Activated naive CD4-positive, alpha-beta T cell treated with anti-CD3 and anti-CD28 coated beads, Interleukin-2, amount 10 ng/mL, durations not matched to agents 7 days and 5 days (primary cell): ENCODE data around the gene CCNT1.
"Not testable (repeated sequence)": the region's sequence is repeated elsewhere in the genome, so short reads cannot be mapped to it uniquely, and the experiment has no call there.

Experiments
- CTCF ChIA-PET: fragments of 350-600 bp; sonication (Branson Sonifier 250); formaldehyde crosslinking; loops from one replicate; lab custom pipeline; 2021; ENCODE audit warnings: antibody characterized with exemption; lab: Charles Lee
- DNase-seq: peaks from one replicate; pipeline ENCODE4 v3.0.0-alpha.2; 2020
- H3K27ac Mint-ChIP-seq: one replicate; pipeline ENCODE4 v1.8.0; 2021; ENCODE audit warnings: mild to moderate bottlenecking, moderate library complexity, mixed read lengths
- H3K27me3 Mint-ChIP-seq: one replicate; pipeline ENCODE4 v1.8.0; 2021; ENCODE audit warnings: mild to moderate bottlenecking, mixed read lengths
- H3K36me3 Mint-ChIP-seq: one replicate; pipeline ENCODE4 v1.8.0; 2021; ENCODE audit warnings: mixed read lengths
- H3K4me1 Mint-ChIP-seq: one replicate; pipeline ENCODE4 v1.8.0; 2021; ENCODE audit warnings: mixed read lengths
- H3K4me3 Mint-ChIP-seq: one replicate; pipeline ENCODE4 v1.8.0; 2021; ENCODE audit warnings: mild to moderate bottlenecking, moderate library complexity, mixed read lengths
- H3K9me3 Mint-ChIP-seq: one replicate; pipeline ENCODE4 v1.8.0; 2021; ENCODE audit warnings: mixed read lengths

The CCNT1 gene

DNA sequence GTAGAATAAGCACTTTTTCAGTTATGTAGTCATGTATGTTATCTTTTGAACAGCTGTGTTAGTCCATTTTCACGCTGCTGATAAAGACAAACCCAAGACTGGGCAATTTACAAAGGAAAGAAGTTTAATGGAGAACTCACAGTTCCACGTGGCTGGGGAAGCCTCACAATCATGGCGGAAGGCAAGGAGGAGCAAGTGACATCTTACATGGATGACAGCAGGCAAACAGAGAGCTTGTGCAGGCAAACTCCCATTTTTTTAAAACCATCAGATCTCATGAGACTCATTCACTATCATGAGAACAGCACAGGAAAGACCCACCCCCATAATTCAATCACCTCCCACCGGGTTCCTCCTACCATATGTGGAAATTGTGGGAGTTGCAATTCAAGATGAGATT lies 2.5 kb upstream of the CCNT1 start:
- Mint-ChIP-seq H3K9me3 (peaks cover 20% of the 10 kb centered on the region), H3K36me3 (peaks cover 32% of the 10 kb centered on the region), H3K4me1 (peaks cover 35% of the 10 kb centered on the region)
- H3K27ac Mint-ChIP-seq, H3K27me3 Mint-ChIP-seq, H3K4me3 Mint-ChIP-seq, CTCF ChIA-PET, DNase-seq: not testable (repeated sequence)

DNA sequence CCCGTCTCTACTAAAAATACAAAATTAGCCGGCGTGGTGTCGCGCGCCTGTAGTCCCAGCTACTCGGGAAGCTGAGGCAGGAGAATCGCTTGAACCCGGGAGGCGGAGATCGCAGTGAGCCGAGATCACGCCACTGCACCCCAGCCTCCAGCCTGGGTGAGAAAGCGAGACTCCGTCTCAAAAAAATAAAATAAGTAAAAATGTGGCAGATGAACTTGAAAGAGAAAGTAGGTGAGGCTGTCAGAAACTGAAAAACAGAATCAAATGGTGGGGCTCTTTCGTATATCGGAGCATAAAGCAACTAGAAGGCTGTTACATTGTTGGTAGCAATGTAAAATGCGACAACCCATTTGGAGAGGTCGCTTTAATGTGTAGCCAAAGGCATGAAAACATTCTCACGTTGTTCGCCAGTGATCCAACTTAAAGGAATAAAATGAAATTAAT lies 767 bp upstream of the CCNT1 start:
- no peaks in the 10 kb centered on the region for H3K27me3 Mint-ChIP-seq
- peaks cover 20% of the 10 kb centered on the region for H3K9me3 Mint-ChIP-seq
- peaks cover 47% of the 10 kb centered on the region for H3K36me3 Mint-ChIP-seq
- CTCF ChIA-PET = interaction anchor here (0.7 to 1.3 kb wide), 2 partner anchors 10 to 17 kb away, joined by 3 to 4 read pairs; a partner anchor contains a TSS
- H3K4me3 Mint-ChIP-seq = peak overlapping the region; percentile 85
- peak overlapping the region; percentile 96 for H3K27ac Mint-ChIP-seq
- DNase-seq = no peak
- peaks cover 45% of the 10 kb centered on the region for H3K4me1 Mint-ChIP-seq

DNA sequence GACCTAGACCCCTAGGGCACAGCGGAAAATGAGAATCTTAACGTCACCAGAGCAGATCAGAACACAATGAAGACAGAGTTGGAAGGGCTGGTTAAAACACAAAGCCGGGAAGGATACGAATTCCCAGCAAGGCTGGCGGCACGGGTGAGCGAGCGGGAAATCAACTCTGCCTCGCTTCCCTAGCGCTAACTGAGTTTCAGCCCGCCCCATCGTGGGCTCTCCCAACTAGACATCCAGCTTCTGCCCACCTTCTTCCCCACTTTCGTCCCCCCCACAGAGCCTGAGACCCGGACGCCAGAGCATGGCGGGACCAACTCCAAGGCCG lies 377 bp downstream of the CCNT1 start:
- H3K9me3 Mint-ChIP-seq = peaks cover 19% of the 10 kb centered on the region
- H3K36me3 Mint-ChIP-seq = peaks cover 52% of the 10 kb centered on the region
- peak overlapping the region; percentile 85 for H3K4me3 Mint-ChIP-seq
- no peak for DNase-seq
- peaks cover 48% of the 10 kb centered on the region for H3K4me1 Mint-ChIP-seq
- no peaks in the 10 kb centered on the region for H3K27me3 Mint-ChIP-seq
- CTCF ChIA-PET = interaction anchor here (1.0 kb wide), 1 partner anchor 10 kb away, joined by 4 read pairs; no protein-coding TSS in a partner anchor
- H3K27ac Mint-ChIP-seq = peak overlapping the region; percentile 96

DNA sequence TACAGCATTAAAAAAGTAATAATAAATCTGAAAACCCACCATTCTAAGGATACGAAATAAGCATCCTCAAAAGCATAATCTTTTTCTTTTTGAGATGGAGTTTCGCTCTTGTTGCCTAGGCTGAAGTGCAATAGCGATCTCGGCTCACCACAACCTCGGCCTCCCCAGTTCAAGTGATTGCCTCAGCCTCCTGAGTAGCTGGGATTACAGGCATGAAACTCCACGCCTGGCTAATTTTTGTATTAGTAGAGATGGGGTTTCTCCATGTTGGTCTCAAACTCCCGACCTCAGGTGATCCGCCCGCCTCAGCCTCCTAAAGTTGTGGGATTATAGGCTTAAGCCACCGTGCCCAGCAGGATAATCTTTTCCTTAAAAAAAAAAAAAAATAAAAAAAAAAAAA lies 4.3 kb downstream of the CCNT1 start:
- Mint-ChIP-seq H3K9me3 (no peaks in the 10 kb centered on the region), H3K4me3 (no peak overlapping the region), H3K36me3 (peaks cover 53% of the 10 kb centered on the region), H3K4me1 (peaks cover 47% of the 10 kb centered on the region), H3K27me3 (no peaks in the 10 kb centered on the region), H3K27ac (no peak overlapping the region)
- no peak for DNase-seq
- CTCF ChIA-PET = no interaction called here

DNA sequence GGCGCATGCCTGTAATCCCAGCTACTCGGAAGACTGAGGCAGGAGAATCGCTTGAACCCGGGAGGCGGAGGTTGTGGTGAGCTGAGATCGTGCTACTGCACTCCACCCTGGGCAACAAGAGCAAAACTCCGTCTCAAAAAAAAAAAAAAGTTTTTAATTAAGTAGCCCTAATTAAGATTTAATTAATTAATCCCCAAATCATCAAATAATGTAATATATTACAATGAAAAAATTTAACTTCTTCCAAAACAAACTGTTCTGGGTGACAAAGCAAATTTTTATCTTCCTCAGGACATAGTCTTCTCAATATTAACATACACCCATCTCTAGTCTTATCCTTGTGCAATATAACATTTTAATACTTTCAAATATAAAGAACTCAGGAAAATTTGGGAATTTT lies 17.7 kb downstream of the CCNT1 start:
- CTCF ChIA-PET, H3K4me3 Mint-ChIP-seq, DNase-seq, H3K27me3 Mint-ChIP-seq, H3K4me1 Mint-ChIP-seq, H3K9me3 Mint-ChIP-seq, H3K27ac Mint-ChIP-seq: not testable (repeated sequence)
- H3K36me3 Mint-ChIP-seq = peaks cover 39% of the 10 kb centered on the region

DNA sequence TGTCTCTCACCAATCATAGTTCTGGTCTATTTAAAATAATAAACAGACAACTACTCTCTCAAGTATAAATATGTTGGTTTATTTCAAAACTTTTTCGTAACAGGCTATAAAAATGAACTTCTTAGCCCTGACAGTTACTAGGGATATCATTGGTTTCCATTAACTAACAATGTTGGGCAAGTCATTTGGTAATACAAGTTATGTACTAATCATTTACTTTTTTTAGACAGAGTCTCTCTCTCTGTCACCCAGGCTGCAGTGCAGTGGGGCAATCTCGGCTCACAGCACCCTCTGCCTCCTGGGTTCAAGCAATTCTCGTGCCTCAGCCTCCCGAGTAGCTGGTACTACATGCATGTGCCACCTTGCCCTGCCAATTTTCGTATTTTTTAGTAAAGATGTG lies 19.9 kb downstream of the CCNT1 start:
- DNase-seq = no peak
- no peaks in the 10 kb centered on the region for H3K9me3 Mint-ChIP-seq
- H3K27ac Mint-ChIP-seq = no peak overlapping the region
- H3K36me3 Mint-ChIP-seq = peaks cover 54% of the 10 kb centered on the region
- CTCF ChIA-PET = no interaction called here
- H3K4me3 Mint-ChIP-seq = no peak overlapping the region
- no peaks in the 10 kb centered on the region for H3K27me3 Mint-ChIP-seq
- no peaks in the 10 kb centered on the region for H3K4me1 Mint-ChIP-seq

DNA sequence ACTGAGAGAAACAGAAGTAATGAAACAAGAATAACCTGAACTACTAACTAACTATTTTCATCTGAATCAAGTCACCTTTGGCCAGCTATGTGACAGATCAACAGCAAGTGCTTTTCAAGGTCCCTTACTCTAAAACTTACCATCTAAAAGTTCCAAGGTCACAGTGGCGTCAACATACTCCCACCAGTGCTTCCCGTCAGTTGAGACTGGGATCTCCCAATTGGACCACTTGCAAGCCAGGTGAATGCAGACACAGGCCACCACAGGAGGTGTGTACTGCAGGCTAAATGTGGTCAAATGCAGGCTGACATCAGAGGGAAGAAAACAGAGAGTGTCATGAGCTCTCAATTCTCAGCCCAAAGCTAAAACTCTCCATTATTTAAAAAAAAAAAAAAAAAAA lies 20.6 kb downstream of the CCNT1 start:
- H3K36me3 Mint-ChIP-seq = peaks cover 59% of the 10 kb centered on the region
- no peak for DNase-seq
- no peaks in the 10 kb centered on the region for H3K4me1 Mint-ChIP-seq
- H3K9me3 Mint-ChIP-seq = no peaks in the 10 kb centered on the region
- CTCF ChIA-PET = no interaction called here
- no peak overlapping the region for H3K4me3 Mint-ChIP-seq
- H3K27ac Mint-ChIP-seq = no peak overlapping the region
- no peaks in the 10 kb centered on the region for H3K27me3 Mint-ChIP-seq

DNA sequence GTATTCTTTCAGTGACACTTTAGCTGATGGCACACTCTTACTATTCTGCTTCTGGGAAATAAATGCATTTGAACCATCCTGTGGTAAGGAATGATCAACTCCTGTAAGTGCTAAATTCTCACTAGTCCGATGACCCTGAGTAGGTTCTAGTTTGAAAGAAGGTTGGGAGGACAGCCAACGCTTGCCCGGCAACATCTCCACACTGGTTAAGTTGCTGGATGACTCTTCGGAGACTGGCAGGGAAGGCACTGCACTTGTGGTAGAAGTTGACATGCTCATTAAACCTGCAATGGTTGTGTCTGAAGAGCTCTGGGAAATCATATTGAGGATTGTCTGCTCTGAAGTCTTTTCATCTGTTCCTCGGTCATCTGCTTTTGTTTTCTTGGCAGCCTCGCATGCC lies 22.5 kb downstream of the CCNT1 start:
- no peak overlapping the region for H3K4me3 Mint-ChIP-seq
- no peak overlapping the region for H3K27ac Mint-ChIP-seq
- peaks cover 58% of the 10 kb centered on the region for H3K36me3 Mint-ChIP-seq
- H3K4me1 Mint-ChIP-seq = no peaks in the 10 kb centered on the region
- CTCF ChIA-PET = no interaction called here
- H3K27me3 Mint-ChIP-seq = no peaks in the 10 kb centered on the region
- no peak for DNase-seq
- H3K9me3 Mint-ChIP-seq = no peaks in the 10 kb centered on the region

DNA sequence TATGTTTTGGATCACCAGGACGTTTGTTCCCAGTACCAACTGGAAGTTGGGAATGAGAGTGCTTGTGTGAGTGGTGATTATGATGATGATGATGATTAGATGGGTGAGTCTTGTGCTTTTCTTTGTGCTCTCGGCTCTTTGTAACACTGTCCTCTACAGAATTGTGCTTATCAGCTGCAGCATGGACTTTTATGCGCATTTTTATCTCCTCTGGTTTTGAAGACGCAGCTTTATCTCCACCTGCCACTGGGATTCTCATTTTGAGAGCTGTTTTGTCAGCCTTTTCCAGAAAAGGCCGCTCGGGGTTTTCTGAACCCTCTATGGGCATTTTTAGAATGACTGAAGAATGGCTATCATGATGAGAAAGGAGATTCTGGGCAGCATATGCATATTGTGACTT lies 22.9 kb downstream of the CCNT1 start:
- Mint-ChIP-seq H3K9me3 (no peaks in the 10 kb centered on the region), H3K27me3 (no peaks in the 10 kb centered on the region), H3K27ac (no peak overlapping the region), H3K4me1 (peaks cover under 1% of the 10 kb centered on the region), H3K4me3 (no peak overlapping the region), H3K36me3 (peaks cover 62% of the 10 kb centered on the region)
- CTCF ChIA-PET = no interaction called here
- DNase-seq = no peak

DNA sequence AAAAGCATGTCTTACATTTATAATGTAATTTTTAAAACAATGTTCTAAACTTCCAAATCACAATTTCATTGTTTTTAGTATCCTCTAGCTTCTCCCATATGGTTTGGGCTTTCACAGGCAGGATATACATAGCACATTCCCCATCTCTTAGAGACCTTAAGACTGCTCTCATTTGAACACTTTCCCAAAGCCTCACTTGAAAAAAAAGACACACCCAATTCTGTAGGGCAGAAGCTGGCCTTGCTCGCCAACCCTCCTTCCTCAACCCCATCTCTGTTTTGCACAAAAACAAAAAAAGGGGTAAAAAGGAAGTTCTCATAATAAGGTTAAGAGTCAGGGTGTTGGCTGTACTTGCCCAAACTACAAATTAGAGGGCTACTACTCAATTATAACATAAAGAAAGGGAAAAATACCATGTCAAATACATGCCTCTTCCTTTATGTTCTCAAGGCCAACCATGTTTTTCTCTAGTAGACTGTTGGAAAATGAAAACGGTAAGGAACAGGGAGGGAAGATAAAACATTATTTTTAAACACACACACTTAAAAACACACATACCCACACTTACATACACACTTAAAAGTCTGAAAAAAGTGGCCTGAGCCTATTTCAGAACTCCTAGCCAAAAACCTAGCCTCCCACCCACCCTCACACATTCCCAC lies 24.6 kb downstream of the CCNT1 start:
- CTCF ChIA-PET = interaction anchor here (1.0 to 1.2 kb wide), 2 partner anchors 103 to 105 kb away, joined by 3 read pairs; no protein-coding TSS in a partner anchor
- H3K36me3 Mint-ChIP-seq = peaks cover 63% of the 10 kb centered on the region
- H3K4me1 Mint-ChIP-seq = peaks cover 2% of the 10 kb centered on the region
- no peak for DNase-seq
- no peaks in the 10 kb centered on the region for H3K9me3 Mint-ChIP-seq
- no peak overlapping the region for H3K27ac Mint-ChIP-seq
- H3K27me3 Mint-ChIP-seq = no peaks in the 10 kb centered on the region
- H3K4me3 Mint-ChIP-seq = no peak overlapping the region

DNA sequence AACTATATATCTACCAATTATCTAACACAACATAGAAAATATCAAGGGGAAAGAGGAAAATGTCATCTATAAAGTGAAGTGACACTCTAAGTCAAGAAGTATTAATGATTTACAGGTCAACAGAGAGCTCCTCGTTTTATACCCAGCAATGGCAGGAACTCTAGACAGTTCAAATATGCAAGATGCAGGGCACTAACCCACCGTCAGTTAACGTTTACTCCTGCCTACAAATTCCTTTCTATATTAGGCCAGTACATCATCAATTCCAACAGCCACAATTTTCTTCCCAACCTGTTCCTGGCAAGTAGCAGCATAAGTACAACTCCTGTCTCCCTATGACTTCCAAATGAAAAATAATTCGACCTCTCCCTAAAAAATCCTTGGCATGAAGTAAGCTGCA lies 25.5 kb downstream of the CCNT1 start:
- no peak for DNase-seq
- Mint-ChIP-seq H3K4me3 (no peak overlapping the region), H3K27ac (no peak overlapping the region), H3K36me3 (peaks cover 60% of the 10 kb centered on the region), H3K9me3 (no peaks in the 10 kb centered on the region), H3K4me1 (peaks cover 2% of the 10 kb centered on the region), H3K27me3 (no peaks in the 10 kb centered on the region)
- CTCF ChIA-PET = interaction anchor here (1.0 to 1.2 kb wide), 2 partner anchors 104 to 106 kb away, joined by 3 read pairs; no protein-coding TSS in a partner anchor

DNA sequence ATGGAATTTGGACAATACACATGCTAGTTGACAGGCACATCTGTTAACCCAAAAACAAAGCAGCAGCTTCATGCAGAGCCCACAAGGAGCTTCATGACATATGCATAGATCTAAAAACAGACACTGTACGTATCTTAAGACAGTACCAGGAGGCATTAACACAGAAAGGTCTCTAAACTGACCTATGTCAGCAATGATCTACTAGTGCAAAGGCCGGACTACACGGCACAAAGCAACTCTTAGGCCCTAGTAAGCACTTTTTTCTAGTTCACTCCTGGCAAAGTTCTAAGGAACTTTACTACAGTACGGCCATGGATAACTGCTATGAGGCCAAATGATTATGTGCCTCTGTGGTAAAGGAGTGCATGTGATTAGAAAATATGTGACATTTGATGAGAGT lies 26.1 kb downstream of the CCNT1 start:
- no peak for DNase-seq
- no peak overlapping the region for H3K27ac Mint-ChIP-seq
- H3K27me3 Mint-ChIP-seq = no peaks in the 10 kb centered on the region
- peaks cover 2% of the 10 kb centered on the region for H3K4me1 Mint-ChIP-seq
- CTCF ChIA-PET = interaction anchor here (1.0 kb wide), 1 partner anchor 107 kb away, joined by 3 read pairs; no protein-coding TSS in a partner anchor
- H3K4me3 Mint-ChIP-seq = no peak overlapping the region
- H3K9me3 Mint-ChIP-seq = no peaks in the 10 kb centered on the region
- peaks cover 54% of the 10 kb centered on the region for H3K36me3 Mint-ChIP-seq

DNA sequence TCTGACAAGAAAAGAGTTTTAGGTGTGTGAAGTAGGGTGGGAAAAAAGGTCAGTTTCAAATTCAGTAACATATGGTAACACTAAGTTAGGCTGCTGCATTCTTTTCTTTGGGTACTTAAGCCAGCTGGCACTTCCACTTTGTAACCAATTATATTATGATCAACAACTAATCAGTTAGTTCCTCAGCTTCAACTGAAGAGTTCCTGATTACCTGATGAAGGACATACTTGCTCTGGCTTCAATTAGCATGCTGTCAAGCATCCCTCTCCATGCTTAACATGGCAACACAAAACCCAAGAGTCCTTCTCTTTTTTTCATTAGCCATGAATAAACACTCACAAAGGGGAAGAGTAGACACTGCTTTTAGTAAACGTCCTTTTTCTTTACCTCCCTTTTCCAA lies 27.7 kb downstream of the CCNT1 start:
- peaks cover 2% of the 10 kb centered on the region for H3K4me1 Mint-ChIP-seq
- H3K27ac Mint-ChIP-seq = no peak overlapping the region
- DNase-seq = no peak
- H3K9me3 Mint-ChIP-seq = no peaks in the 10 kb centered on the region
- H3K27me3 Mint-ChIP-seq = peaks cover 3% of the 10 kb centered on the region
- CTCF ChIA-PET = no interaction called here
- H3K4me3 Mint-ChIP-seq = no peak overlapping the region
- peaks cover 44% of the 10 kb centered on the region for H3K36me3 Mint-ChIP-seq

DNA sequence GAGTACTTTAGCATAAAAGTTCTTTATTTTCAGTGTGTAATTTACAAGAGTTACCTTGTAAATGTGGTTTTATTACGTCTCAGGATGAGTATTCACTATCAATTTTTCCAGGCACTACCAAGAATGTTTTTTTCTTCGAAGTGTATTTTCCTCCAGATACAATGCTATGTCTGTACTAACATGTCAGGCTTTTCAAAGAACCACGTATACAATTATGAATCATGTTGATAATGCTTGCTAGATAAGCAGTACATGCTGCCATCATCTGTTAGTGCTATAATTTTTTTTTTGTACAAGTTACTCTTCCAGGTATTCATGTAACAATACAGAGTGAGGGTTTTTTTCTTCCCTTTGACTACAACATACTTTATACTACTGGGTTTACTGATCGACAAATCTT lies 28.9 kb downstream of the CCNT1 start:
- H3K4me3 Mint-ChIP-seq = no peak overlapping the region
- H3K27ac Mint-ChIP-seq = no peak overlapping the region

DNA sequence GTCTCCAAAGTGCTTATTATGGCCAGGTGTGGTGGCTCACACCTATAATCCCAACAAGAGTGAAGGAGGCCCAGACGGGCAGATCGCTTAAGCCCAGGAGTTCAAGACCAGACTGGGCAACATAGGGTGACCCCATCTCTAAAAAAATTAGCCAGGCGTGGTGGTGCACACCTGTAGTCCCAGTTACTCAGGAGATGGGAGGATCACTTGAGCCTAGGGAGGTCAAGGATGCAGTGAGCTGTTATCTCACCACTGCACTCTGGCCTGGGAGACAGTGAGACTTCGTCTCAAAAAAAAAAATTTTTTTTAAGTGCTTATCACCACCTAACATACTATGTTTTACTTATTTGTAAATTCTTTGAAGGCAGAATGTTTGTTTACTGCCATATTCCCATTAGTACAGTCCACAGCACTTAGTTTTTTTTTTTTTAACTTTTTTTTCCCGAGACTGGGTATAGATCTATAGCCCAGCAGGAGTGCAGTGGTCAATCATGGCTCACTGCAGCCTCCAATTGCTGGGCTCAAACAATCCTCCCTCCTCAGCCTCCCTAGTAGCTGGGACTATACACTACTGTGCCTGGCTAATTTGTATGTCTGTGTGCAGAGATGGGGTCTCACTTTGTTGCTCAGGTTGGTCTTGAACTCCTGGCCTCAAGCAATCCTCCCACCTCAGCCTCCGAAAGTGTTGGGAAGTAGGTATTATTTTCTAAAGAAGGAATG lies 29.7 kb downstream of the CCNT1 start:
- peaks cover 3% of the 10 kb centered on the region for H3K27me3 Mint-ChIP-seq
- no peak for DNase-seq
- CTCF ChIA-PET = interaction anchor here (1.1 kb wide), 1 partner anchor 109 kb away, joined by 3 read pairs; no protein-coding TSS in a partner anchor
- H3K27ac Mint-ChIP-seq = no peak overlapping the region
- no peak overlapping the region for H3K4me3 Mint-ChIP-seq
- peaks cover 26% of the 10 kb centered on the region for H3K36me3 Mint-ChIP-seq
- H3K9me3 Mint-ChIP-seq = no peaks in the 10 kb centered on the region
- peaks cover 7% of the 10 kb centered on the region for H3K4me1 Mint-ChIP-seq

More for the DNA sequence above, 28.9 kb downstream of the CCNT1 start:
- H3K27me3 Mint-ChIP-seq = peaks cover 3% of the 10 kb centered on the region
- no peaks in the 10 kb centered on the region for H3K9me3 Mint-ChIP-seq
- CTCF ChIA-PET = no interaction called here
- peaks cover 7% of the 10 kb centered on the region for H3K4me1 Mint-ChIP-seq
- peaks cover 33% of the 10 kb centered on the region for H3K36me3 Mint-ChIP-seq
- DNase-seq = no peak
